LNCAP (cell line): ENCODE results near the gene NETO2.

Experiments
- CTCF ChIP-seq: fragments of 450-650 bp; IDR thresholded peaks from 2 replicates; pipeline ENCODE4 v1.5.1; 2017; ENCODE audit warnings: mild to moderate bottlenecking

NETO2 gene

GRCh38 chr16:47125757-47126156 is 18.0 kb downstream of the NETO2 start:
- no peak for TF ChIP-seq CTCF

- TF ChIP-seq CTCF: no peak
Observed at GRCh38 chr16:47113130-47113529, 30.6 kb downstream of the NETO2 start.

- TF ChIP-seq CTCF: no peak
Observed at GRCh38 chr16:47110939-47111338, 32.8 kb downstream of the NETO2 start.

GRCh38 chr16:47109361-47109760 is 34.4 kb downstream of the NETO2 start:
- no peak for TF ChIP-seq CTCF

GRCh38 chr16:47096297-47096696 is 47.4 kb downstream of the NETO2 start:
- TF ChIP-seq CTCF: no peak

GRCh38 chr16:47084198-47084597 is 59.5 kb downstream of the NETO2 start:
- no peak for TF ChIP-seq CTCF

GRCh38 chr16:47082099-47082865 is 61.5 kb downstream of the NETO2 start:
- TF ChIP-seq CTCF: no peak

- TF ChIP-seq CTCF: no peak
Observed at GRCh38 chr16:47081115-47081514, 62.6 kb downstream of the NETO2 start.
